Kidney (tissue), 14 donors: Measurements from ENCODE around the gene ESPN. TPM values are rescaled to one million over a fixed set of nuclear protein-coding genes. Genes with fewer than 3 reads are reported as not detected.
A peak's percentile ranks its signal among the peaks of the same experiment; 100 is the strongest.

Source experiments
- DNase-seq, 5 donors: peaks; one replicate each; pipeline ENCODE4 v3.0.0-alpha.2; 2013 to 2020
- FAIRE-seq: peaks from 2 replicates; lab custom pipeline; 2012; peaks lifted over from hg19 to GRCh38; lab: Jason Lieb, UNC
- H3K27ac ChIP-seq, 2 donors: one replicate each; pipeline ENCODE4 v1.7.0; 2013; ENCODE audit warnings: low read depth in 2 of 2, low read length in 2 of 2, inconsistent platforms in 1 of 2
- H3K27me3 ChIP-seq: one replicate; pipeline ENCODE4 v1.7.1; 2013; ENCODE audit warnings: low read length, inconsistent platforms; ENCODE audit not compliant: control insufficient read depth, insufficient read depth
- H3K36me3 ChIP-seq, 3 donors: one replicate each; pipeline versions ENCODE4 v1.7.0 to v1.7.1; 2013; ENCODE audit warnings: low read length in 3 of 3, control low read depth in 1 of 3, inconsistent platforms in 1 of 3; ENCODE audit not compliant: insufficient read depth in 3 of 3, control insufficient read depth in 2 of 3
- H3K4me1 ChIP-seq, 3 donors: one replicate each; pipeline versions ENCODE4 v1.7.0 to v1.7.1; 2013; ENCODE audit warnings: low read length in 3 of 3, inconsistent platforms in 1 of 3, low read depth in 1 of 3; ENCODE audit not compliant: control insufficient read depth in 2 of 3, insufficient read depth in 2 of 3
- H3K4me3 ChIP-seq, 3 donors: one replicate each; pipeline versions ENCODE4 v1.7.0 to v1.8.1; 2013; ENCODE audit warnings: low read length in 3 of 3, control low read depth in 1 of 3, inconsistent platforms in 1 of 3
- H3K9ac ChIP-seq, 3 donors: one replicate each; pipeline versions ENCODE4 v1.7.0 to v1.7.1; 2013; ENCODE audit warnings: low read length in 3 of 3, control low read depth in 1 of 3, inconsistent platforms in 1 of 3
- H3K9me3 ChIP-seq, 3 donors: one replicate each; pipeline versions ENCODE4 v1.7.0 to v1.7.1; 2013; ENCODE audit warnings: low read length in 3 of 3, control low read depth in 1 of 3, inconsistent platforms in 1 of 3; ENCODE audit not compliant: control insufficient read depth in 2 of 3, insufficient read depth in 1 of 3
- CTCF ChIP-seq: IDR thresholded peaks from 3 replicates; pipeline ENCODE4 v1.5.1; 2012; ENCODE audit warnings: mild to moderate bottlenecking, moderate library complexity, borderline replicate concordance; ENCODE audit not compliant: insufficient read depth; ENCODE audit errors: extremely low read depth
- intact Hi-C: fragments of 100-400 bp; cut with DNase I; formaldehyde crosslinking; loops from one replicate; pipeline ENCODE4 v1.11.1; 2022
- polyA plus RNA-seq: library from polyadenylated mRNA; stranded (reverse); fragments of 350-450 nt; fragmentation: Illumina TruSeq; extraction: RNeasy Lipid Tissue Mini Kit (QIAGEN cat#74804); gene quantifications from one replicate; pipeline ENCODE4 v1.2.3, GENCODE V29; 2014; ENCODE audit warnings: low read depth, low replicate concordance; ENCODE audit not compliant: insufficient read depth
- total RNA-seq: library from RNA; stranded (reverse); fragmentation: NEBNext Ultra II Directional; extraction: Animal tissue kit (Norgen Biotek cat#: 25700); gene quantifications from one replicate; pipeline ENCODE4 v1.2.1, GENCODE V29; 2021
- donor health status: control.
- donor health status: control.
- donor health status: control.
- donor health status: control.
- donor health status: control.
- donor health status: DM: yes; HTN: yes; CAD: no.
- donor health status: Normal renal cell carcinoma (clear cell type).

ESPN gene
- total and polyA plus RNA-seq, 2 donors from 2014 or later, result 14.2 to 112 TPM

GRCh38 chr1:6467744-6468688, 43.4 kb downstream of the ESPN start:
- H3K4me3 ChIP-seq, result no peak overlapping the region
- TF ChIP-seq CTCF, result no peak
- no peaks in the 10 kb centered on the region for H3K9me3 ChIP-seq
- H3K4me1 ChIP-seq, result no peaks in the 10 kb centered on the region
- no peak overlapping the region for H3K27ac ChIP-seq
- FAIRE-seq (no peak), DNase-seq (peak in 1 of 5 donors; percentile 68)
- H3K27me3 ChIP-seq, result no peaks in the 10 kb centered on the region
- H3K9ac ChIP-seq, result no peak overlapping the region
- H3K36me3 ChIP-seq, result no peaks in the 10 kb centered on the region
- intact Hi-C loops, result no loop called here

- FAIRE-seq (no peak), DNase-seq (peak in 1 of 5 donors; percentile 70)
- intact Hi-C loops, result no loop called here
- TF ChIP-seq CTCF, result no peak
- no peaks in the 10 kb centered on the region for H3K9me3 ChIP-seq
- H3K36me3 ChIP-seq, result no peaks in the 10 kb centered on the region
- no peak overlapping the region for H3K4me3 ChIP-seq
- no peaks in the 10 kb centered on the region for H3K27me3 ChIP-seq
- H3K27ac ChIP-seq, result no peak overlapping the region
- no peaks in the 10 kb centered on the region for H3K4me1 ChIP-seq
- H3K9ac ChIP-seq, result no peak overlapping the region
Measured at GRCh38 chr1:6468729-6469461, 44.3 kb downstream of the ESPN start.

- no peaks in the 10 kb centered on the region for H3K36me3 ChIP-seq
- no peak for TF ChIP-seq CTCF
- H3K27me3 ChIP-seq, result no peaks in the 10 kb centered on the region
- no peak overlapping the region for H3K9ac ChIP-seq
- H3K4me1 ChIP-seq, result no peaks in the 10 kb centered on the region
- H3K4me3 ChIP-seq, result no peak overlapping the region
- intact Hi-C loops, result no loop called here
- DNase-seq (peak in 1 of 5 donors; percentile 78), FAIRE-seq (no peak)
- H3K27ac ChIP-seq, result no peak overlapping the region
- H3K9me3 ChIP-seq, result no peaks in the 10 kb centered on the region
Measured at GRCh38 chr1:6470132-6471085, 45.8 kb downstream of the ESPN start.
